Astrocyte (in vitro differentiated cells and primary cell): ENCODE measurements around the gene DBT. TPM values are rescaled to one million over a fixed set of nuclear protein-coding genes. Genes with fewer than 3 reads are reported as not detected.

Source experiments
- DNase-seq: peaks from one replicate; pipeline ENCODE4 v3.0.0-alpha.2; 2010; ENCODE audit warnings: low read depth
- FAIRE-seq: peaks from 2 replicates; lab custom pipeline; 2011; peaks lifted over from hg19 to GRCh38; lab: Jason Lieb, UNC
- H2AFZ ChIP-seq: 2 replicates; pipeline ENCODE4 v1.6.0; 2012; ENCODE audit warnings: low read depth, low read length, inconsistent platforms
- H3K27ac ChIP-seq: 2 replicates; pipeline ENCODE4 v1.5.1; 2011; ENCODE audit warnings: low read depth, low read length, inconsistent platforms
- H3K27me3 ChIP-seq: 2 replicates; pipeline ENCODE4 v1.6.0; 2011; ENCODE audit warnings: low read length, inconsistent platforms; ENCODE audit not compliant: insufficient read depth
- H3K36me3 ChIP-seq: 2 replicates; pipeline ENCODE4 v1.5.1; 2011; ENCODE audit warnings: low read length, inconsistent platforms; ENCODE audit not compliant: insufficient read depth
- H3K4me1 ChIP-seq: 2 replicates; pipeline ENCODE4 v1.5.1; 2011; ENCODE audit warnings: low read length, inconsistent platforms; ENCODE audit not compliant: insufficient read depth
- H3K4me2 ChIP-seq: 2 replicates; pipeline ENCODE4 v1.6.0; 2012; ENCODE audit warnings: low read length, inconsistent platforms
- H3K4me3 ChIP-seq: 2 replicates; pipeline ENCODE4 v1.5.1; 2011; ENCODE audit warnings: low read depth, mild to moderate bottlenecking, low read length, inconsistent platforms; ENCODE audit not compliant: insufficient read depth
- H3K79me2 ChIP-seq: 2 replicates; pipeline ENCODE4 v1.6.0; 2012; ENCODE audit warnings: mild to moderate bottlenecking, low read length, inconsistent platforms; ENCODE audit not compliant: insufficient read depth
- H3K9ac ChIP-seq: 2 replicates; pipeline ENCODE4 v1.6.0; 2012; ENCODE audit warnings: mild to moderate bottlenecking, low read length, inconsistent platforms
- H3K9me3 ChIP-seq: 2 replicates; pipeline ENCODE4 v1.5.1; 2012; ENCODE audit warnings: low read depth, mild to moderate bottlenecking, low read length, inconsistent platforms; ENCODE audit not compliant: insufficient read depth
- H4K20me1 ChIP-seq: 2 replicates; pipeline ENCODE4 v1.6.0; 2012; ENCODE audit warnings: low read length, inconsistent platforms; ENCODE audit not compliant: insufficient read depth
- H3K27ac Mint-ChIP-seq: one replicate; pipeline ENCODE4 v1.8.0; 2021; ENCODE audit warnings: mild to moderate bottlenecking, mixed read lengths; ENCODE audit not compliant: unreplicated experiment
- H3K27me3 Mint-ChIP-seq: one replicate; pipeline ENCODE4 v1.8.0; 2021; ENCODE audit warnings: low read depth, mixed read lengths; ENCODE audit not compliant: unreplicated experiment
- H3K36me3 Mint-ChIP-seq: one replicate; pipeline ENCODE4 v1.8.0; 2021; ENCODE audit warnings: low read depth, mixed read lengths; ENCODE audit not compliant: unreplicated experiment
- H3K4me1 Mint-ChIP-seq: one replicate; pipeline ENCODE4 v1.8.0; 2021; ENCODE audit warnings: low read depth, mixed read lengths; ENCODE audit not compliant: unreplicated experiment
- H3K4me3 Mint-ChIP-seq: one replicate; pipeline ENCODE4 v1.8.0; 2021; ENCODE audit warnings: mild to moderate bottlenecking, moderate library complexity, mixed read lengths; ENCODE audit not compliant: unreplicated experiment
- H3K9me3 Mint-ChIP-seq: one replicate; pipeline ENCODE4 v1.8.0; 2021; ENCODE audit warnings: mild to moderate bottlenecking, mixed read lengths; ENCODE audit not compliant: unreplicated experiment
- EZH2 ChIP-seq: IDR thresholded peaks from 2 replicates; pipeline ENCODE4 v1.6.1; 2012; ENCODE audit warnings: mild to moderate bottlenecking, low read length, inconsistent platforms; ENCODE audit not compliant: insufficient read depth
- total RNA-seq: library from RNA; stranded (reverse); gene quantifications from 2 replicates; pipeline ENCODE4 v1.2.1, GENCODE V29; 2021
- TF ChIP-seq, protein P1 (sequence below): IDR thresholded peaks from 2 replicates; pipeline ENCODE4 v1.5.1; 2011; ENCODE audit warnings: low read depth, mild to moderate bottlenecking, inconsistent platforms, low read length, moderate library complexity; ENCODE audit not compliant: insufficient read depth

DBT gene
- total RNA-seq, 1 donor from 2014 or later, result 14.2 TPM

- no peaks in the 10 kb centered on the region for H4K20me1 ChIP-seq
- TF ChIP-seq EZH2, result no peak
- H2AFZ ChIP-seq, result no peak overlapping the region
- H3K27me3 Mint-ChIP-seq, result no peaks in the 10 kb centered on the region
- H3K4me1 ChIP-seq, result no peaks in the 10 kb centered on the region
- no peaks in the 10 kb centered on the region for H3K27me3 ChIP-seq
- H3K4me2 ChIP-seq, result no peak overlapping the region
- H3K27ac Mint-ChIP-seq, result no peak overlapping the region
- no peaks in the 10 kb centered on the region for H3K9me3 ChIP-seq
- peaks cover 10% of the 10 kb centered on the region for H3K36me3 Mint-ChIP-seq
- H3K36me3 ChIP-seq, result peaks cover 7% of the 10 kb centered on the region
- FAIRE-seq, result no peak
- no peak overlapping the region for H3K27ac ChIP-seq
- no peak overlapping the region for H3K9ac ChIP-seq
- H3K79me2 ChIP-seq, result no peaks in the 10 kb centered on the region
- H3K4me3 ChIP-seq, result no peak overlapping the region
- DNase-seq, result no peak
- H3K4me3 Mint-ChIP-seq, result no peak overlapping the region
- no peaks in the 10 kb centered on the region for H3K4me1 Mint-ChIP-seq
- H3K9me3 Mint-ChIP-seq, result no peaks in the 10 kb centered on the region
These were observed 31.8 kb downstream of the DBT start for GRCh38 chr1:100217834-100218233.

DNA sequence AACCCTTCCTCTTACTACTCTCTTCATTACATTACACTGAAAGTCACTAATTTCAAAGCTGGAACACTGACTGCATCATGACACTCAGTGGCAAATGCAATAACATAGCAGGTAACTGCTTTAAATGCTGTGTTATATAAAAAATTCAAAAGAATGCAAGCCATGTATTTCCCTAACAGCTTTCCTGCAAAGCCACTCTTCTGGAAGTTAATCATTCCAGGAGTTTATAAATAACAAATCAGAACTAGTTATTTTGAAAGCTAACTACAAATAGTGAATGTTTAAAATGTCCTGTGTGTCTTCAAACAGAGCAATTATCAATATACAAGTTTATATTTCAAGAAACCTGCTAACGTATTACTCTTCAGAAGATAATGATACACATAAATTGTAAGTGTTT, 34.5 kb downstream of the DBT start:
- no peak overlapping the region for H3K27ac ChIP-seq
- DNase-seq (no peak), FAIRE-seq (no peak)
- H3K9ac ChIP-seq, result no peak overlapping the region
- no peaks in the 10 kb centered on the region for H4K20me1 ChIP-seq
- H3K27me3 Mint-ChIP-seq, result no peaks in the 10 kb centered on the region
- peaks cover 12% of the 10 kb centered on the region for H3K36me3 Mint-ChIP-seq
- no peak for TF ChIP-seq EZH2
- TF ChIP-seq, protein P1, sequence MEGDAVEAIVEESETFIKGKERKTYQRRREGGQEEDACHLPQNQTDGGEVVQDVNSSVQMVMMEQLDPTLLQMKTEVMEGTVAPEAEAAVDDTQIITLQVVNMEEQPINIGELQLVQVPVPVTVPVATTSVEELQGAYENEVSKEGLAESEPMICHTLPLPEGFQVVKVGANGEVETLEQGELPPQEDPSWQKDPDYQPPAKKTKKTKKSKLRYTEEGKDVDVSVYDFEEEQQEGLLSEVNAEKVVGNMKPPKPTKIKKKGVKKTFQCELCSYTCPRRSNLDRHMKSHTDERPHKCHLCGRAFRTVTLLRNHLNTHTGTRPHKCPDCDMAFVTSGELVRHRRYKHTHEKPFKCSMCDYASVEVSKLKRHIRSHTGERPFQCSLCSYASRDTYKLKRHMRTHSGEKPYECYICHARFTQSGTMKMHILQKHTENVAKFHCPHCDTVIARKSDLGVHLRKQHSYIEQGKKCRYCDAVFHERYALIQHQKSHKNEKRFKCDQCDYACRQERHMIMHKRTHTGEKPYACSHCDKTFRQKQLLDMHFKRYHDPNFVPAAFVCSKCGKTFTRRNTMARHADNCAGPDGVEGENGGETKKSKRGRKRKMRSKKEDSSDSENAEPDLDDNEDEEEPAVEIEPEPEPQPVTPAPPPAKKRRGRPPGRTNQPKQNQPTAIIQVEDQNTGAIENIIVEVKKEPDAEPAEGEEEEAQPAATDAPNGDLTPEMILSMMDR, result no peak
- H3K27ac Mint-ChIP-seq, result no peak overlapping the region
- no peaks in the 10 kb centered on the region for H3K4me1 Mint-ChIP-seq
- no peaks in the 10 kb centered on the region for H3K27me3 ChIP-seq
- no peaks in the 10 kb centered on the region for H3K9me3 ChIP-seq
- no peak overlapping the region for H3K4me3 ChIP-seq
- no peak overlapping the region for H3K4me3 Mint-ChIP-seq
- H3K4me1 ChIP-seq, result no peaks in the 10 kb centered on the region
- H2AFZ ChIP-seq, result no peak overlapping the region
- peaks cover 9% of the 10 kb centered on the region for H3K36me3 ChIP-seq
- no peaks in the 10 kb centered on the region for H3K79me2 ChIP-seq
- no peaks in the 10 kb centered on the region for H3K9me3 Mint-ChIP-seq
- H3K4me2 ChIP-seq, result no peak overlapping the region

DNA sequence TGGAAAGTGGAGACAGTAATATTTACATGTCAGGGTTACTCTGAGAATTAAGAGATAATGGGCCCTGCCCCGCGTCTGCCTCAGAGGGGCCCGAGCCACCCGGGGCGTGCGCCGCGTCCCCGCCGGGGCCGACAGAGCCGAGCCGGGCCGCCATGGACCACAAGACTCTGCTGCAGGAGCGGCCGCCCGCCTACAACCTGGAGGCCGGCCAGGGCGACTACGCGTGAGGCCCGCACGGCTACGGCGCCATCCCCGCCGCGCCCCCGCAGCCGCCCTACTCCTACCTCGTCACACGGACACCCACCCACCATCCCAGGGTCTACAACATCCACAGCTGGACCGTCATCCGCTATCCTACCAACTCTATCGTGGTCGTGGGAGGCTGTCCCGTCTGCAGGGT, 36.5 kb downstream of the DBT start:
- no peaks in the 10 kb centered on the region for H3K9me3 Mint-ChIP-seq
- no peaks in the 10 kb centered on the region for H4K20me1 ChIP-seq
- H3K4me1 ChIP-seq, result no peaks in the 10 kb centered on the region
- no peak overlapping the region for H3K4me2 ChIP-seq
- H3K36me3 ChIP-seq, result peaks cover 10% of the 10 kb centered on the region
- H3K27me3 Mint-ChIP-seq, result no peaks in the 10 kb centered on the region
- TF ChIP-seq, protein P1, result no peak
- TF ChIP-seq EZH2, result no peak
- H3K27ac ChIP-seq, result no peak overlapping the region
- no peak for FAIRE-seq
- H3K4me3 Mint-ChIP-seq, result no peak overlapping the region
- H3K4me1 Mint-ChIP-seq, result no peaks in the 10 kb centered on the region
- no peaks in the 10 kb centered on the region for H3K27me3 ChIP-seq
- no peak overlapping the region for H3K9ac ChIP-seq
- DNase-seq, result no peak
- H2AFZ ChIP-seq, result no peak overlapping the region
- no peak overlapping the region for H3K4me3 ChIP-seq
- peaks cover 7% of the 10 kb centered on the region for H3K36me3 Mint-ChIP-seq
- H3K27ac Mint-ChIP-seq, result no peak overlapping the region
- H3K9me3 ChIP-seq, result no peaks in the 10 kb centered on the region
- H3K79me2 ChIP-seq, result no peaks in the 10 kb centered on the region
